H1 (cell line): ENCODE data around the gene TBC1D7. TPM values are rescaled to one million over a fixed set of nuclear protein-coding genes. Genes with fewer than 3 reads are reported as not detected.

Experiments
- CTCF ChIA-PET: fragments of 300-600 bp; sonication (Branson Sonifier 250); formaldehyde crosslinking; loops from one replicate; lab custom pipeline; 2021; ENCODE audit not compliant: partially characterized antibody; lab: Charles Lee
- POLR2A ChIA-PET: fragments of 300-600 bp; sonication (Branson Sonifier 250); formaldehyde crosslinking; loops from one replicate; lab custom pipeline; 2021; ENCODE audit warnings: inconsistent platforms; ENCODE audit not compliant: partially characterized antibody; lab: Charles Lee
- DNase-seq, 2 experiments: peaks; one replicate each; pipeline versions ENCODE4 v3.0.0 to v3.0.0-alpha.2; 2010 to 2022; ENCODE audit warnings: low spot score in 2 of 2, low read depth in 1 of 2, mixed read lengths in 1 of 2
- FAIRE-seq: peaks from 2 replicates; lab custom pipeline; 2011; peaks lifted over from hg19 to GRCh38; lab: Jason Lieb, UNC
- H2AFZ ChIP-seq: 2 replicates; pipeline ENCODE4 v1.8.1; 2012; ENCODE audit warnings: low read length, inconsistent platforms
- H2AK5ac ChIP-seq: 2 replicates; pipeline ENCODE4 v1.6.1; 2013; ENCODE audit warnings: low read depth, low read length
- H2BK120ac ChIP-seq: replicated peaks from 2 replicates; pipeline ENCODE3; 2013; ENCODE audit warnings: low read depth, low read length, inconsistent platforms
- H2BK12ac ChIP-seq: 2 replicates; pipeline ENCODE4 v1.6.1; 2013; ENCODE audit warnings: low read depth, low read length
- H2BK15ac ChIP-seq: 2 replicates; pipeline ENCODE4 v1.6.1; 2013; ENCODE audit warnings: low read length
- H2BK20ac ChIP-seq: 2 replicates; pipeline ENCODE4 v1.6.1; 2013; ENCODE audit warnings: low read length
- H2BK5ac ChIP-seq: 2 replicates; pipeline ENCODE4 v1.6.1; 2013; ENCODE audit warnings: low read depth, low read length
- H3K14ac ChIP-seq: 2 replicates; pipeline ENCODE4 v1.6.1; 2013; ENCODE audit warnings: inconsistent platforms; ENCODE audit not compliant: insufficient read length
- H3K18ac ChIP-seq: 2 replicates; pipeline ENCODE4 v1.6.1; 2013; ENCODE audit warnings: low read length; ENCODE audit errors: extremely low read depth
- H3K23ac ChIP-seq: 2 replicates; pipeline ENCODE4 v1.6.1; 2013; ENCODE audit warnings: inconsistent platforms; ENCODE audit not compliant: insufficient read length
- H3K23me2 ChIP-seq: 2 replicates; pipeline ENCODE4 v1.6.1; 2013; ENCODE audit warnings: low read depth, low read length
- H3K27ac ChIP-seq: 2 replicates; pipeline ENCODE4 v1.6.1; 2011; ENCODE audit warnings: low read depth, low read length, inconsistent platforms
- H3K27me3 ChIP-seq, 4 experiments: replicated peaks in 1 of 4; 1 replicate in 1 of 4; 2 replicates in 3 of 4; pipeline versions ENCODE4 v1.6.1 to v1.8.1; 2011 to 2013; ENCODE audit warnings: low read length in 3 of 4, mild to moderate bottlenecking in 3 of 4, inconsistent platforms in 2 of 4, mixed read lengths in 2 of 4, moderate library complexity in 1 of 4; ENCODE audit not compliant: control insufficient read depth in 3 of 4, insufficient read depth in 3 of 4; ENCODE audit errors: extremely low read depth in 1 of 4
- H3K36me3 ChIP-seq, 4 experiments: 2 replicates each; pipeline versions ENCODE4 v1.6.1 to v1.8.1; 2011 to 2013; ENCODE audit warnings: mild to moderate bottlenecking in 4 of 4, low read length in 3 of 4, moderate library complexity in 2 of 4, control low read depth in 1 of 4, inconsistent platforms in 1 of 4; ENCODE audit not compliant: insufficient read depth in 4 of 4, control insufficient read depth in 2 of 4
- H3K4ac ChIP-seq: replicated peaks from 2 replicates; pipeline ENCODE3; 2013; ENCODE audit warnings: low read length, low read depth, mixed read lengths, inconsistent platforms; ENCODE audit not compliant: insufficient read length
- H3K4me1 ChIP-seq, 4 experiments: replicated peaks in 1 of 4; 1 replicate in 1 of 4; 2 replicates in 3 of 4; pipeline versions ENCODE4 v1.6.1 to v1.8.1; 2011 to 2013; ENCODE audit warnings: low read length in 3 of 4, inconsistent platforms in 2 of 4, mixed read lengths in 1 of 4; ENCODE audit not compliant: insufficient read depth in 4 of 4, control insufficient read depth in 3 of 4
- H3K4me2 ChIP-seq, 2 experiments: 2 replicates each; pipeline versions ENCODE4 v1.6.1 to v1.8.1; 2011 to 2013; ENCODE audit warnings: low read depth in 2 of 2, low read length in 2 of 2, control low read depth in 1 of 2, inconsistent platforms in 1 of 2, mild to moderate bottlenecking in 1 of 2; ENCODE audit not compliant: insufficient read depth in 1 of 2
- H3K4me3 ChIP-seq, 4 experiments: fragments of 200-600, 300-600 bp in 1 of 4; sonication (generic), shearing (Covaris generic), sonication (Bioruptor Twin) in 1 of 4; 2 replicates each; pipeline versions ENCODE4 v1.5.1 to v1.8.1; 2011 to 2016; ENCODE audit warnings: low read length in 4 of 4, low read depth in 3 of 4, control low read depth in 2 of 4, inconsistent platforms in 2 of 4, mild to moderate bottlenecking in 2 of 4, mixed read lengths in 1 of 4, moderate library complexity in 1 of 4; ENCODE audit not compliant: insufficient read depth in 2 of 4; ENCODE audit errors: extremely low read depth in 1 of 4
- H3K56ac ChIP-seq: replicated peaks from 2 replicates; pipeline ENCODE3; 2013; ENCODE audit warnings: low read depth, mild to moderate bottlenecking, mixed read lengths, low read length, inconsistent platforms; ENCODE audit not compliant: insufficient read length
- H3K79me1 ChIP-seq: 2 replicates; pipeline ENCODE4 v1.6.1; 2013; ENCODE audit warnings: low read depth, low read length, control low read depth
- H3K79me2 ChIP-seq, 2 experiments: 2 replicates each; pipeline versions ENCODE4 v1.6.1 to v1.8.1; 2012 to 2013; ENCODE audit warnings: low read length in 2 of 2, mild to moderate bottlenecking in 2 of 2, inconsistent platforms in 1 of 2; ENCODE audit not compliant: insufficient read depth in 2 of 2, control insufficient read depth in 1 of 2
- H3K9ac ChIP-seq, 4 experiments: replicated peaks in 1 of 4; 1 replicate in 1 of 4; 2 replicates in 3 of 4; pipeline versions ENCODE4 v1.6.1 to v1.8.1; 2011 to 2013; ENCODE audit warnings: low read depth in 3 of 4, low read length in 3 of 4, control low read depth in 2 of 4, mild to moderate bottlenecking in 2 of 4, moderate library complexity in 2 of 4, inconsistent platforms in 1 of 4; ENCODE audit errors: extremely low read depth in 1 of 4
- H3K9me3 ChIP-seq, 2 experiments: 2 replicates each; pipeline versions ENCODE4 v1.6.1 to v1.8.1; 2012 to 2013; ENCODE audit warnings: mild to moderate bottlenecking in 2 of 2, moderate library complexity in 2 of 2, control low read depth in 1 of 2, inconsistent platforms in 1 of 2, low read depth in 1 of 2, low read length in 1 of 2, mixed read lengths in 1 of 2; ENCODE audit not compliant: insufficient read depth in 2 of 2
- H4K20me1 ChIP-seq, 2 experiments: replicated peaks in 1 of 2; 2 replicates each; pipeline versions ENCODE3 to v1.8.1; 2011 to 2013; ENCODE audit warnings: inconsistent platforms in 2 of 2, low read length in 2 of 2, mild to moderate bottlenecking in 1 of 2; ENCODE audit not compliant: insufficient read depth in 2 of 2, control insufficient read depth in 1 of 2
- H4K5ac ChIP-seq: 2 replicates; pipeline ENCODE4 v1.6.1; 2013; ENCODE audit warnings: low read length, low read depth, mixed read lengths, inconsistent platforms; ENCODE audit not compliant: insufficient read length
- H4K8ac ChIP-seq: 2 replicates; pipeline ENCODE4 v1.8.0; 2013; ENCODE audit warnings: mild to moderate bottlenecking, moderate library complexity, low read length, inconsistent platforms; ENCODE audit not compliant: insufficient read depth; ENCODE audit errors: extremely low read depth
- H4K91ac ChIP-seq: replicated peaks from 2 replicates; pipeline ENCODE3; 2013; ENCODE audit warnings: low read length, mixed read lengths, inconsistent platforms; ENCODE audit not compliant: insufficient read length
- CTBP2 ChIP-seq: IDR thresholded peaks from 2 replicates; pipeline ENCODE4 v1.7.0; 2011; ENCODE audit warnings: borderline replicate concordance, mild to moderate bottlenecking, moderate library complexity, mixed read lengths, low read length; ENCODE audit not compliant: insufficient read depth, insufficient read length
- GTF2F1 ChIP-seq: IDR thresholded peaks from 2 replicates; pipeline ENCODE4 v1.6.1; 2012; ENCODE audit warnings: low read depth, low read length, improper control_type of control experiment, borderline replicate concordance
- RNF2 ChIP-seq: fragments of 200-900, 300-1000 bp; sonication (generic); IDR thresholded peaks from 2 replicates; pipeline ENCODE4 v1.7.1; 2016; ENCODE audit warnings: borderline replicate concordance, low read depth, mild to moderate bottlenecking, antibody characterized with exemption, low read length; ENCODE audit not compliant: poor library complexity, severe bottlenecking; ENCODE audit errors: missing control alignments
- WGBS, 2 experiments: shearing (Covaris generic) in 1 of 2; methylation state at CpG; one replicate each; pipeline versions ENCODE4 v1.1.6 to v1.1.7; 2013 to 2015; ENCODE audit warnings: low lambda C conversion rate in 2 of 2, mixed read lengths in 2 of 2, inconsistent platforms in 1 of 2, low coverage in 1 of 2, missing lambda C conversion rate in 1 of 2; ENCODE audit not compliant: insufficient replicate concordance in 2 of 2, insufficient coverage in 1 of 2, insufficient read length in 1 of 2; ENCODE audit errors: extremely low coverage in 1 of 2, missing lambda C conversion rate in 1 of 2; 5-methylcytosine and 5-hydroxymethylcytosine counted together
- polyA plus RNA-seq, 7 experiments: library from polyadenylated mRNA; depleted of rRNA in 3 of 7; stranded (reverse) in 5 of 7; unstranded in 2 of 7; fragments of >200 nt in 5 of 7; fragments of 200-250 nt in 2 of 7; gene quantifications; 1 replicate in 5 of 7; 2 replicates in 1 of 7; 4 replicates in 1 of 7; pipeline versions ENCODE4 v1.2.1 to v1.2.3, GENCODE V29; 2011 to 2013; ENCODE audit warnings: missing spikeins in 2 of 7, mixed read lengths in 2 of 7
- total RNA-seq: library from RNA; stranded (reverse); fragmentation: NEBNext Ultra II Directional; extraction: Animal tissue kit (Norgen Biotek cat#: 25700); gene quantifications from 2 replicates; pipeline ENCODE4 v1.2.1, GENCODE V29; 2021

The TBC1D7 gene
- total and polyA plus RNA-seq, 2 of the 8 experiments (the other 6 are each of a cell fraction or from before 2014, with no cell fraction given) = 46.1 to 55.2 TPM

- no peak for FAIRE-seq
- no peak overlapping the region for H3K23ac ChIP-seq
- H2BK12ac ChIP-seq = no peak overlapping the region
- H4K8ac ChIP-seq = no peak overlapping the region
- TF ChIP-seq CTBP2 = no peak
- TF ChIP-seq RNF2 = no peak
- TF ChIP-seq GTF2F1 = no peak
- TF ChIP-seq, all 59 proteins: peak for 0
- Histone ChIP-seq H3K23me2 (no peaks in the 10 kb centered on the region), H3K14ac (no peak overlapping the region), H2BK120ac (no peak overlapping the region), H2AFZ (no peak overlapping the region), H2BK15ac (no peak overlapping the region), H3K79me1 (no peaks in the 10 kb centered on the region), H3K4ac (no peak overlapping the region), H3K9ac (no peak overlapping the region), H3K79me2 (no peaks in the 10 kb centered on the region), H2AK5ac (no peak overlapping the region), H3K27me3 (no peaks in the 10 kb centered on the region), H3K36me3 (no peaks in the 10 kb centered on the region; a peak in 1 of 8 replicates), H3K4me1 (0 out of 7 replicates have a peak, but pooled peaks cover 0 to under 1% (median 0%) of the 10 kb centered on the region in 4 experiments), H3K18ac (no peak overlapping the region), H2BK20ac (no peak overlapping the region), H3K27ac (no peak overlapping the region), H3K56ac (no peak overlapping the region), H2BK5ac (no peak overlapping the region), H4K91ac (no peak overlapping the region), H3K4me2 (no peak overlapping the region), H4K5ac (no peak overlapping the region), H3K9me3 (no peaks in the 10 kb centered on the region), H4K20me1 (peaks cover 0 to 2% of the 10 kb centered on the region in 2 experiments), H3K4me3 (no peak overlapping the region)
- ChIA-PET POLR2A (interaction anchor here (1.0 to 1.4 kb wide), 2 partner anchors 9 to 316 kb away, joined by 3 to 4 read pairs; no protein-coding TSS in a partner anchor), CTCF (interaction anchor here (1.0 to 6.0 kb wide), 5 partner anchors 9 to 362 kb away, joined by 3 to 49 read pairs (median 5); no protein-coding TSS in a partner anchor)
- 89% methylated on average over 21 of the region's 21 CpGs; no CpG with 5 or more reads in 1 of the 2 experiments for WGBS, 2 experiments
- DNase-seq = no peak
These were observed 54.2 kb downstream of the TBC1D7 start for GRCh38 chr6:13273931-13274706.
